Activated naive CD4-positive, alpha-beta T cell treated with Interleukin-2 at 50 U/mL for 16 hours (primary cell): ENCODE data around the gene MDFIC.

Experiments used
- DNase-seq: peaks from one replicate; pipeline ENCODE4 v3.0.0-alpha.2; 2020

The MDFIC gene

GRCh38 chr7:115044224-115044623, 122.3 kb downstream of the MDFIC start:
- DNase-seq, result no peak

DNA sequence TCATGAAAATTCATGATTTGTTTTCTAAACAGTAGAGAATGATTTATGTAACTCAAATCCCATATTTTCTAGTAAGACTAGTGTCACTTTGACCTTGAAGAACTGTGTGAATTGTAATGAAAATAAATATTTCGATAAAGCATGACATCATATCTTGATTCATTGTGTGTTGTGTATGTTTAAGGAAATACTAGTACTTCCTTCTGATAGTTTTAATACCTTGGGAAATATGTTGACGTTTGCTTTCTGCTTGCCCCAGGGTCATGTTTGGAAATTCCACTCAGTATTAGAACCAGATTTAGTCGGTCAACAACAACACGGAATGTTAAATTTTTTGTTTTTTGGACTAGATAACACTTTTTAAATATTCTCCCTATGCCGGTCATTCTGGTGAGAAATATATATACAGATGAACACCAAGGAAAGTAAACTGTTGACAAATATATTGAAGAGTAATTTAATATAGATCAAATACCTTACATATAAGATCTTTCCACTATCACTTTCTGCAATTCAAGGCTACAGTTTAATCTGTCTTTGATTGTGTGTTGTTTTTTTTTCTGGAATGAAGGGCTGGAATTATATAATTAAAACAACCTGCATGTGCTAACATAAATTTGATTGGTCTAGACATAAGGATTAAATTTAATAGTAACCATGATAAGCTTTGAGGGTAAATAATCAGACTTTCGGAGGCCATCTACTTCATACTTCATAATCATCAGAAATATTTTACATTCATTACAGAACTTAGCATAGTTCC, 126.2 kb downstream of the MDFIC start:
- no peak for DNase-seq

- no peak for DNase-seq
Observed at GRCh38 chr7:115052706-115053105, 130.8 kb downstream of the MDFIC start.

- DNase-seq, result no peak
Observed at GRCh38 chr7:115054478-115055065, 132.7 kb downstream of the MDFIC start.

DNA sequence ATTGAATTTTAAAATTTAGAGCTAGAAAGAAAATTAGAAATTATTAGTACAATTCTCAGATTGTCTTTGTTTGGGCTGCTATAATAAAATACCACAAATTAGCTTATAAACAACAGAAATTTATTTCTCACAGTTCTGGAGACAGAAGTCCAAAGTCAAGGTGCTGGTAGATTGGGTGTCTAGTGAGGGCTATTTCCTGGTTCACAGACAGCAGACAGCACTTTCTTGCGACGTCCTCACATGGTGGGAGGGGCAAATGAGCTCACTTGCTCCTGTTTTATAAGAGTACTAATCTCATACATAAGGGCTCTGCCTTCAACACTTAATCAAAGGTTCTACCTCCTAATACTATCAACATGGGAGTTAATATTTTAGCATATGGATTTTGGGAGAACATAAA, 134.1 kb downstream of the MDFIC start:
- DNase-seq, result no peak

GRCh38 chr7:115058726-115059125, 136.8 kb downstream of the MDFIC start:
- no peak for DNase-seq

- no peak for DNase-seq
Observed at GRCh38 chr7:115059321-115059720, 137.4 kb downstream of the MDFIC start.

GRCh38 chr7:115060095-115060870, 138.4 kb downstream of the MDFIC start:
- DNase-seq, result no peak

DNA sequence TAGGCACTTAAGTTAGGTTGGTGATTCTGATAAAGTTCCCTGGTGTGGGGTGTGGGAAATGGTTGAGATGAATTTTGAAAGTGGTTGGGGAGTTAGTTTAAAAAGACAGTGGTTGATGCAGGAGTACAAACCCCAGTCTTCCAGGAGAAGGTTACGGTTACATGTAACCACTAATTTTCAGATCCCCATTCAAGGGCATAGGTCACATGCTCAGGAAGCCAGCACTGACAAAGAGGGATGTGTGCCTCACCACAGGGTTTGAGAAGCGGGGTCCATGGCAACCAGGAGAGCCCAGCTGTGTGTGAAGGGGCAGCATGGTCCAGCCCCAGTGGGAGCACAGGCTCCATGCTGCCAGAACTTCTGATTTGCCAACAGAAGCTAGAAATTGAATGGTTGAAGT, 144.2 kb downstream of the MDFIC start:
- no peak for DNase-seq

DNA sequence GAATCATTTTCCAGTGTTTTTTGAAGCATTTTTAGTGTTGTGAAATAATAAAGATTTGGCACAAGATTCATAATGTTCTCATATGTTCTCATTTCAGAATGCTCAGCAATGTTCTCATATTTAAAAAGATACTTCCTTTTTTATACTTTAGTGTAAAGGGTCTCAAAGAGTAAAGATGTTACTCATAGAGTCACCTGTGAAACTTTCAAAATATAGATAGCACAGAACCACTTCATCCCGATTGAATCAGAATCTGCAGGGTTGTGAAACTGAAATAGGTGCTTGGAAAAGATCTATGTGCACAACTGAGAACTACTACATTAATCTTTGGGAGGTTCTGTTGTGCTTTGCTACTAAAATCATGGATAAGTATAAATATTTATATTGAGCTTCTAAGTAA, 144.7 kb downstream of the MDFIC start:
- DNase-seq, result no peak

GRCh38 chr7:115068220-115068619, 146.3 kb downstream of the MDFIC start:
- no peak for DNase-seq
